ENCODE results near the gene SLC7A7.

The SLC7A7 gene

DNA sequence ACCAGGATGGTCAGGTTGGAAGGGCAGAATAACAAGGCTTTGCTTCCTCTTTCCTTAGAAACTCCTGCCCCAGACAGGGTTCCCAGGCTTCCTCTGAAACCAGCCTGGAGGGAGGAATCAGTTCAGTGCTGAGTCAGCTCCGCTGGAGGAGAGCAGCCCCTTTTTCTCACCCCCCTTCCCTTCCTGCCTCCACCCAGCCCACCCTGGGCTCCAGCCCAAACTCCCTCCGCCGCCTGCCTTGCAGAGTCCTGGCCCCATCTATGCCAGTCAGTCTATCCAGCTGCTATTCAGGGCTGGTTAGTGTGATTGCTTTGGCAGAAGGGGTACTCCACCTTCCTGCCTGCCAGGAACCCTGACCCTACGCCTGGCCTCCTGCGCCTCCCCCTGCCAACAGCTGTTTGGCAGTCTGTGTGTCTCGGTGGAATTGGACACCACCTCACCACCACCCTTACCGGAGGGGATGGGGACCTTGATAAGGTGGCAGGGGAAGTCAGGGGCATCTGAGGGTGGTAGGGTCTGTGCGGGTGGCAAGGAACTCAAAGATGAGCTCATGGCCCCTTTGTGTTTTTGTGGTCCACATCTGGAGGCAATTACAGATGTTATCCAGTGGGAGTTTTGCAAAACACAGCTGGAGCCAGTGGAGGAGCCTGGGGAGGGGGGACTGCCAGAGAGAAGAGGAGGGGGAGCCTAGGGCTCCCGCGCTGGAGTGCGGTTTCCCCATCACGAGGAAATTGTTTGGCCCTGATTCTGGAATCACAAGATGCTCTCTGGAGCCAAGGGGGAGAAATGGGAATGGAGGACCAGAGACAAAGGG, 33.3 kb upstream of the SLC7A7 start:
- H3K9me3 Mint-ChIP-seq = no peaks in the 10 kb centered on the region
- peaks cover 9 to 33% of the 10 kb centered on the region in 2 donors for H3K27me3 Mint-ChIP-seq
- peaks cover 0 to 3% of the 10 kb centered on the region in 2 donors for H3K36me3 Mint-ChIP-seq
- H3K27ac Mint-ChIP-seq = no peak overlapping the region
- peaks cover 18 to 32% of the 10 kb centered on the region in 2 donors for H3K4me1 Mint-ChIP-seq
- peak overlapping the region in 1 of 2 donors; percentile 19 for H3K4me3 Mint-ChIP-seq
- no peak for ATAC-seq (replicated peaks)
- no peak for DNase-seq

GRCh38 chr14:22847661-22848341, 32.6 kb upstream of the SLC7A7 start:
- peaks cover 0 to 3% of the 10 kb centered on the region in 2 donors for H3K36me3 Mint-ChIP-seq
- H3K9me3 Mint-ChIP-seq = no peaks in the 10 kb centered on the region
- ATAC-seq (replicated peaks) (no peak), DNase-seq (no peak)
- H3K4me3 Mint-ChIP-seq = no peak overlapping the region
- H3K27ac Mint-ChIP-seq = no peak overlapping the region
- peaks cover 12 to 33% of the 10 kb centered on the region in 2 donors for H3K27me3 Mint-ChIP-seq
- peaks cover 14 to 26% of the 10 kb centered on the region in 2 donors for H3K4me1 Mint-ChIP-seq

DNA sequence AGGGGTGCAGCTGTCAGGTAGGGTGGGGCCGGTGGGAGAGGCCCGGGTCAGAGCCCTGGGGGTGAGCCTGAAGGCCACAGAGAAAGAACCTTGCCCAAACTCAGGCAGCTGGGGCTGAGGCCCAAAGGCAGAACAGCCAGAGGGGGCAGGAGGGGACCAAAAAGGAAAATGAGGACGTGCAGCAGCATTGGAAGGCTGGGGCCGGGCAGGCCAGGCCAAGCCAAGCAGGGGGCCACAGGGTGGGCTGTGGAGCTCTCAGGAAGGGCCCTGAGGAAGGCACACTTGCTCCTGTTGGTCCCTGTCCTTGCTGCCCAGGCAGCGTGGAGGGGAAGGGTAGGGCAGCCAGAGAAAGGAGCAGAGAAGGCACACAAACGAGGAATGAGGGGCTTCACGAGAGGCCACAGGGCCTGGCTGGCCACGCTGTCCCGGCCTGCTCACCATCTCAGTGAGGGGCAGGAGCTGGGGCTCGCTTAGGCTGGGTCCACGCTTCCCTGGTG, 31.6 kb upstream of the SLC7A7 start:
- Mint-ChIP-seq H3K4me3 (no peak overlapping the region), H3K27me3 (peaks cover 12 to 33% of the 10 kb centered on the region in 2 donors), H3K36me3 (peaks cover 0 to 3% of the 10 kb centered on the region in 2 donors), H3K9me3 (no peaks in the 10 kb centered on the region), H3K4me1 (peaks cover 12 to 23% of the 10 kb centered on the region in 2 donors), H3K27ac (peak overlapping the region; percentile 37)
- no peak for DNase-seq
- no peak for ATAC-seq (replicated peaks)

- Mint-ChIP-seq H3K27me3 (peaks cover 12 to 33% of the 10 kb centered on the region in 2 donors), H3K27ac (peak overlapping the region; percentile 37), H3K9me3 (no peaks in the 10 kb centered on the region), H3K4me1 (peaks cover 12 to 23% of the 10 kb centered on the region in 2 donors), H3K4me3 (no peak overlapping the region), H3K36me3 (peaks cover 0 to 3% of the 10 kb centered on the region in 2 donors)
- ATAC-seq (replicated peaks) (no peak), DNase-seq (no peak)
Measured at GRCh38 chr14:22845821-22846625, 30.8 kb upstream of the SLC7A7 start.

GRCh38 chr14:22845103-22845394, 29.8 kb upstream of the SLC7A7 start:
- H3K4me3 Mint-ChIP-seq = no peak overlapping the region
- peaks cover 0 to 3% of the 10 kb centered on the region in 2 donors for H3K36me3 Mint-ChIP-seq
- H3K27ac Mint-ChIP-seq = no peak overlapping the region
- peaks cover 12 to 33% of the 10 kb centered on the region in 2 donors for H3K27me3 Mint-ChIP-seq
- DNase-seq (no peak), ATAC-seq (replicated peaks) (no peak)
- H3K9me3 Mint-ChIP-seq = no peaks in the 10 kb centered on the region
- H3K4me1 Mint-ChIP-seq = peaks cover 12 to 23% of the 10 kb centered on the region in 2 donors

- DNase-seq (no peak), ATAC-seq (replicated peaks) (no peak)
- H3K27me3 Mint-ChIP-seq = peaks cover 12 to 33% of the 10 kb centered on the region in 2 donors
- no peak overlapping the region for H3K4me3 Mint-ChIP-seq
- peaks cover 12 to 23% of the 10 kb centered on the region in 2 donors for H3K4me1 Mint-ChIP-seq
- H3K27ac Mint-ChIP-seq = no peak overlapping the region
- peaks cover 0 to 3% of the 10 kb centered on the region in 2 donors for H3K36me3 Mint-ChIP-seq
- H3K9me3 Mint-ChIP-seq = no peaks in the 10 kb centered on the region
Measured at GRCh38 chr14:22844221-22845102, 29.2 kb upstream of the SLC7A7 start.

GRCh38 chr14:22843123-22843925, 28.1 kb upstream of the SLC7A7 start:
- ATAC-seq (replicated peaks) (no peak), DNase-seq (no peak)
- Mint-ChIP-seq H3K9me3 (no peaks in the 10 kb centered on the region), H3K4me1 (peaks cover 9 to 25% of the 10 kb centered on the region in 2 donors), H3K36me3 (peaks cover 0 to 3% of the 10 kb centered on the region in 2 donors), H3K4me3 (no peak overlapping the region), H3K27me3 (peaks cover 12 to 32% of the 10 kb centered on the region in 2 donors), H3K27ac (no peak overlapping the region)

GRCh38 chr14:22842211-22843122, 27.2 kb upstream of the SLC7A7 start:
- Mint-ChIP-seq H3K9me3 (no peaks in the 10 kb centered on the region), H3K36me3 (peaks cover 0 to 3% of the 10 kb centered on the region in 2 donors), H3K27me3 (peaks cover 12 to 27% of the 10 kb centered on the region in 2 donors), H3K4me3 (no peak overlapping the region), H3K4me1 (peaks cover 8 to 25% of the 10 kb centered on the region in 2 donors), H3K27ac (no peak overlapping the region)
- no peak for ATAC-seq (replicated peaks)
- no peak for DNase-seq

GRCh38 chr14:22841769-22842168, 26.5 kb upstream of the SLC7A7 start:
- H3K36me3 Mint-ChIP-seq = peaks cover 4% of the 10 kb centered on the region in 2 donors
- ATAC-seq (replicated peaks) (no peak), DNase-seq (no peak)
- no peak overlapping the region for H3K4me3 Mint-ChIP-seq
- H3K27ac Mint-ChIP-seq = no peak overlapping the region
- peaks cover 16 to 32% of the 10 kb centered on the region in 2 donors for H3K27me3 Mint-ChIP-seq
- H3K4me1 Mint-ChIP-seq = peaks cover 11 to 32% of the 10 kb centered on the region in 2 donors
- no peaks in the 10 kb centered on the region for H3K9me3 Mint-ChIP-seq

DNA sequence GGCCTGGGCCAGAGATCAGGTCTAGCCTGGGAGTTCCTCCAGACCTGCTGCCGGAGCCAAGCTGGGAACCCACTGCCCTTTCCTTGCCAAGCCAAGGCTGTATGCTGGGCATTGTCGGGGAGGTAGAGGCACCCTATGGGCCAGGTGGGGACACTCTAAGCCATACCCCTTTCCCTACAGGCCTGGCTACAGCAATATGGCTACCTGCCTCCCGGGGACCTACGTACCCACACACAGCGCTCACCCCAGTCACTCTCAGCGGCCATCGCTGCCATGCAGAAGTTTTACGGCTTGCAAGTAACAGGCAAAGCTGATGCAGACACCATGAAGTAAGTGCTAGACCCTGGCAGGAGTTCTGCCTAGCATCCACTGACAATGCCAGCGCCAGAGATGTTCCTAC, 26.1 kb upstream of the SLC7A7 start:
- Mint-ChIP-seq H3K27me3 (peaks cover 16 to 27% of the 10 kb centered on the region in 2 donors), H3K27ac (no peak overlapping the region), H3K4me1 (peaks cover 12 to 32% of the 10 kb centered on the region in 2 donors), H3K36me3 (peaks cover 2 to 4% of the 10 kb centered on the region in 2 donors), H3K4me3 (no peak overlapping the region), H3K9me3 (no peaks in the 10 kb centered on the region)
- no peak for ATAC-seq (replicated peaks)
- DNase-seq = no peak

DNA sequence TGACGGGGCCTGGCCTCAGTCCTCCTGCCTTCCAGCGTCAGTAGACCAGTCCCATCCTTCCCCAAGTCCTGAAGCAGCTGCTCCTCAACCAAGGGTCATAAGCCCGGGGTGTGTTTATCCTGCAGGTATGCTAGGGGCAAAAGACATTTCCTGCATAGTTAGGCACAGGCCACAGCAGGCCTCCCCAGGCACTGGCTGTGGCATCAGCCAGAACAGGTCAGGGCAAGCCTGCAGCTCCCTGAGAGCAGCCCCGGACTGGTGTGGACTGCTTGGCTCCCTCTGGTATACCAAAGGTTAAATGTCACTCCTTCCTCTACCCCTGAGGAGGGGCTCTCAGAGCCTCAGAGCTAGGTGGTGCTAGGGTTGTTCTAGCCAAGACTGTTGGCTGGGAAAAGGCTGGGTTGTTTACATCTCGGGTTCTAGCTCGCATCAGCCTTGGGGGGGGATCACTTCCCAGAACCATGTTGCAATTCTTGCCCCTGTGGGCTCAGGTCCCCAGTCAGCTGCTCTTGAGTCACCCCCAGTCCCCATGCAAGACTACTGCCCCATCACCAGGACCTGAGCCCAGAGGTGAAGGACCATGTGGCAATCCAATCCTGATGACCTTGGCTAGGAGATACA, 24.0 kb upstream of the SLC7A7 start:
- H3K4me1 Mint-ChIP-seq = peaks cover 15 to 33% of the 10 kb centered on the region in 2 donors
- peak overlapping the region; percentile 6 for H3K27ac Mint-ChIP-seq
- peaks cover 8 to 21% of the 10 kb centered on the region in 2 donors for H3K36me3 Mint-ChIP-seq
- no peak overlapping the region for H3K4me3 Mint-ChIP-seq
- H3K27me3 Mint-ChIP-seq = peaks cover 13 to 20% of the 10 kb centered on the region in 2 donors
- no peak for ATAC-seq (replicated peaks)
- no peak for DNase-seq
- no peaks in the 10 kb centered on the region for H3K9me3 Mint-ChIP-seq
